Measurements from ENCODE around the gene NAA38.

DNA sequence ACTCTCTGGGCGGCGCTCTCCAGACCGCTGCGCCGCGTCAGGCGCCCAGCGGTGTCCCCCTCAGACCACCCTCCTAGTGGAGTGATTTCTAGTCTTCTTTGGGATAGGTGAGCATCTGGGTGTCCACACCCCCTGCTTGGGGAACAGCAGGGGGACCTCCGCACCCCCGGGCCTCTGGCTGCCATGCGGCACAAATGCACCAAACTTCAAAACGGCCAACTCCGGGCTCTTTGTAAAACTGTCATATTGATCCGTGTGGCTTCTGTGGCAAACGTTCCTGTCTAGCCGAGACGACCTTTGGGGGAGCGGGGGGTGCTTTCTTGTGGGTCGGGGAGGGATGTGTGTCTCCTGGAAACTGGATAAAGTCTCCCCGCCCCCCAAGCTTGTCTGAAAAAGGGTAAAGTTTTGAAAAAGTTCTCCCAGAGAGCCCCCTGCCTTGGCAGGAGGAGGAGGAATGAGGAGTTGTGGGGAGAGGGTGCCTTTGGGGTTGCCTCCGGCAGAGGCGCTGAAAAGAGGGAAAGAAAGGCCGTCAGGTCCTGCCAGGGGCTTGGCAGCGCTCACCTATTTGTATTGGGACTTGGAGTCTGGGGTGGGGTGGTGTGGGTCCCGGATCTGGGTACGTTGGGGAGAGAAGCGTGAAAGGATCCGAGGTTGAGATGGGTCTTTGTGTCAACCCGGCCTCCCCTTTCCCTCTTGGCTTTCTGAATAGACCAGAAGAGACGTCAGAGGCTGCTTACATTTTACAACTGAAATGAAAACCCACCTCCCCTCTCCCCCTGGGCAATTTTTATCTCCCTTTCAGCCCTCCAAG lies 29.1 kb upstream of the NAA38 start:
- TF ChIP-seq EZH2phosphoT487 (IDR thresholded peaks at IDR 0.05; ENCODE audit: insufficient read depth, low read depth) (no peak), EZH2 (IDR thresholded peaks at IDR 0.05; ENCODE audit: insufficient read depth, poor library complexity, severe bottlenecking) (no peak)
